H1 (cell line): ENCODE measurements around the gene ARTN. TPM values are rescaled to one million over a fixed set of nuclear protein-coding genes. Genes with fewer than 3 reads are reported as not detected.

Source experiments
- CTCF ChIA-PET: fragments of 300-600 bp; sonication (Branson Sonifier 250); formaldehyde crosslinking; loops from one replicate; lab custom pipeline; 2021; ENCODE audit not compliant: partially characterized antibody; lab: Charles Lee
- POLR2A ChIA-PET: fragments of 300-600 bp; sonication (Branson Sonifier 250); formaldehyde crosslinking; loops from one replicate; lab custom pipeline; 2021; ENCODE audit warnings: inconsistent platforms; ENCODE audit not compliant: partially characterized antibody; lab: Charles Lee
- DNase-seq, 2 experiments: peaks; one replicate each; pipeline versions ENCODE4 v3.0.0 to v3.0.0-alpha.2; 2010 to 2022; ENCODE audit warnings: low spot score in 2 of 2, low read depth in 1 of 2, mixed read lengths in 1 of 2
- FAIRE-seq: peaks from 2 replicates; lab custom pipeline; 2011; peaks lifted over from hg19 to GRCh38; lab: Jason Lieb, UNC
- H2AFZ ChIP-seq: 2 replicates; pipeline ENCODE4 v1.8.1; 2012; ENCODE audit warnings: low read length, inconsistent platforms
- H2AK5ac ChIP-seq: 2 replicates; pipeline ENCODE4 v1.6.1; 2013; ENCODE audit warnings: low read depth, low read length
- H2BK120ac ChIP-seq: replicated peaks from 2 replicates; pipeline ENCODE3; 2013; ENCODE audit warnings: low read depth, low read length, inconsistent platforms
- H2BK12ac ChIP-seq: 2 replicates; pipeline ENCODE4 v1.6.1; 2013; ENCODE audit warnings: low read depth, low read length
- H2BK15ac ChIP-seq: 2 replicates; pipeline ENCODE4 v1.6.1; 2013; ENCODE audit warnings: low read length
- H2BK20ac ChIP-seq: 2 replicates; pipeline ENCODE4 v1.6.1; 2013; ENCODE audit warnings: low read length
- H2BK5ac ChIP-seq: 2 replicates; pipeline ENCODE4 v1.6.1; 2013; ENCODE audit warnings: low read depth, low read length
- H3K14ac ChIP-seq: 2 replicates; pipeline ENCODE4 v1.6.1; 2013; ENCODE audit warnings: inconsistent platforms; ENCODE audit not compliant: insufficient read length
- H3K18ac ChIP-seq: 2 replicates; pipeline ENCODE4 v1.6.1; 2013; ENCODE audit warnings: low read length; ENCODE audit errors: extremely low read depth
- H3K23ac ChIP-seq: 2 replicates; pipeline ENCODE4 v1.6.1; 2013; ENCODE audit warnings: inconsistent platforms; ENCODE audit not compliant: insufficient read length
- H3K23me2 ChIP-seq: 2 replicates; pipeline ENCODE4 v1.6.1; 2013; ENCODE audit warnings: low read depth, low read length
- H3K27ac ChIP-seq: 2 replicates; pipeline ENCODE4 v1.6.1; 2011; ENCODE audit warnings: low read depth, low read length, inconsistent platforms
- H3K27me3 ChIP-seq, 4 experiments: replicated peaks in 1 of 4; 1 replicate in 1 of 4; 2 replicates in 3 of 4; pipeline versions ENCODE4 v1.6.1 to v1.8.1; 2011 to 2013; ENCODE audit warnings: low read length in 3 of 4, mild to moderate bottlenecking in 3 of 4, inconsistent platforms in 2 of 4, mixed read lengths in 2 of 4, moderate library complexity in 1 of 4; ENCODE audit not compliant: control insufficient read depth in 3 of 4, insufficient read depth in 3 of 4; ENCODE audit errors: extremely low read depth in 1 of 4
- H3K36me3 ChIP-seq, 4 experiments: 2 replicates each; pipeline versions ENCODE4 v1.6.1 to v1.8.1; 2011 to 2013; ENCODE audit warnings: mild to moderate bottlenecking in 4 of 4, low read length in 3 of 4, moderate library complexity in 2 of 4, control low read depth in 1 of 4, inconsistent platforms in 1 of 4; ENCODE audit not compliant: insufficient read depth in 4 of 4, control insufficient read depth in 2 of 4
- H3K4ac ChIP-seq: replicated peaks from 2 replicates; pipeline ENCODE3; 2013; ENCODE audit warnings: low read length, low read depth, mixed read lengths, inconsistent platforms; ENCODE audit not compliant: insufficient read length
- H3K4me1 ChIP-seq, 4 experiments: replicated peaks in 1 of 4; 1 replicate in 1 of 4; 2 replicates in 3 of 4; pipeline versions ENCODE4 v1.6.1 to v1.8.1; 2011 to 2013; ENCODE audit warnings: low read length in 3 of 4, inconsistent platforms in 2 of 4, mixed read lengths in 1 of 4; ENCODE audit not compliant: insufficient read depth in 4 of 4, control insufficient read depth in 3 of 4
- H3K4me2 ChIP-seq, 2 experiments: 2 replicates each; pipeline versions ENCODE4 v1.6.1 to v1.8.1; 2011 to 2013; ENCODE audit warnings: low read depth in 2 of 2, low read length in 2 of 2, control low read depth in 1 of 2, inconsistent platforms in 1 of 2, mild to moderate bottlenecking in 1 of 2; ENCODE audit not compliant: insufficient read depth in 1 of 2
- H3K4me3 ChIP-seq, 4 experiments: fragments of 200-600, 300-600 bp in 1 of 4; sonication (generic), shearing (Covaris generic), sonication (Bioruptor Twin) in 1 of 4; 2 replicates each; pipeline versions ENCODE4 v1.5.1 to v1.8.1; 2011 to 2016; ENCODE audit warnings: low read length in 4 of 4, low read depth in 3 of 4, control low read depth in 2 of 4, inconsistent platforms in 2 of 4, mild to moderate bottlenecking in 2 of 4, mixed read lengths in 1 of 4, moderate library complexity in 1 of 4; ENCODE audit not compliant: insufficient read depth in 2 of 4; ENCODE audit errors: extremely low read depth in 1 of 4
- H3K56ac ChIP-seq: replicated peaks from 2 replicates; pipeline ENCODE3; 2013; ENCODE audit warnings: low read depth, mild to moderate bottlenecking, mixed read lengths, low read length, inconsistent platforms; ENCODE audit not compliant: insufficient read length
- H3K79me1 ChIP-seq: 2 replicates; pipeline ENCODE4 v1.6.1; 2013; ENCODE audit warnings: low read depth, low read length, control low read depth
- H3K79me2 ChIP-seq, 2 experiments: 2 replicates each; pipeline versions ENCODE4 v1.6.1 to v1.8.1; 2012 to 2013; ENCODE audit warnings: low read length in 2 of 2, mild to moderate bottlenecking in 2 of 2, inconsistent platforms in 1 of 2; ENCODE audit not compliant: insufficient read depth in 2 of 2, control insufficient read depth in 1 of 2
- H3K9ac ChIP-seq, 4 experiments: replicated peaks in 1 of 4; 1 replicate in 1 of 4; 2 replicates in 3 of 4; pipeline versions ENCODE4 v1.6.1 to v1.8.1; 2011 to 2013; ENCODE audit warnings: low read depth in 3 of 4, low read length in 3 of 4, control low read depth in 2 of 4, mild to moderate bottlenecking in 2 of 4, moderate library complexity in 2 of 4, inconsistent platforms in 1 of 4; ENCODE audit errors: extremely low read depth in 1 of 4
- H3K9me3 ChIP-seq, 2 experiments: 2 replicates each; pipeline versions ENCODE4 v1.6.1 to v1.8.1; 2012 to 2013; ENCODE audit warnings: mild to moderate bottlenecking in 2 of 2, moderate library complexity in 2 of 2, control low read depth in 1 of 2, inconsistent platforms in 1 of 2, low read depth in 1 of 2, low read length in 1 of 2, mixed read lengths in 1 of 2; ENCODE audit not compliant: insufficient read depth in 2 of 2
- H4K20me1 ChIP-seq, 2 experiments: replicated peaks in 1 of 2; 2 replicates each; pipeline versions ENCODE3 to v1.8.1; 2011 to 2013; ENCODE audit warnings: inconsistent platforms in 2 of 2, low read length in 2 of 2, mild to moderate bottlenecking in 1 of 2; ENCODE audit not compliant: insufficient read depth in 2 of 2, control insufficient read depth in 1 of 2
- H4K5ac ChIP-seq: 2 replicates; pipeline ENCODE4 v1.6.1; 2013; ENCODE audit warnings: low read length, low read depth, mixed read lengths, inconsistent platforms; ENCODE audit not compliant: insufficient read length
- H4K8ac ChIP-seq: 2 replicates; pipeline ENCODE4 v1.8.0; 2013; ENCODE audit warnings: mild to moderate bottlenecking, moderate library complexity, low read length, inconsistent platforms; ENCODE audit not compliant: insufficient read depth; ENCODE audit errors: extremely low read depth
- H4K91ac ChIP-seq: replicated peaks from 2 replicates; pipeline ENCODE3; 2013; ENCODE audit warnings: low read length, mixed read lengths, inconsistent platforms; ENCODE audit not compliant: insufficient read length
- BCL11A ChIP-seq, 2 experiments: IDR thresholded peaks; one replicate each; pipeline ENCODE4 v1.6.1; 2011; ENCODE audit warnings: low read depth in 2 of 2, low read length in 2 of 2, mild to moderate bottlenecking in 2 of 2
- RXRA ChIP-seq: IDR thresholded peaks from 2 replicates; pipeline ENCODE4 v1.6.1; 2011; ENCODE audit warnings: low read depth, mild to moderate bottlenecking, low read length, moderate library complexity; ENCODE audit not compliant: insufficient read depth
- SAP30 ChIP-seq: fragments of 300-600 bp; sonication (generic); IDR thresholded peaks from 2 replicates; pipeline ENCODE4 v1.7.1; 2012; ENCODE audit warnings: low read length, moderate library complexity, mild to moderate bottlenecking, inconsistent platforms; ENCODE audit not compliant: insufficient read depth, insufficient replicate concordance
- SIN3A ChIP-seq, 2 experiments: IDR thresholded peaks in 1 of 2; conservative IDR thresholded peaks in 1 of 2; 2 replicates each; pipeline ENCODE4 v1.6.1; 2011 to 2012; ENCODE audit warnings: low read length in 2 of 2, improper control_type of control experiment in 1 of 2, low read depth in 1 of 2, mild to moderate bottlenecking in 1 of 2
- TAF7 ChIP-seq: optimal IDR thresholded peaks from 2 replicates; pipeline ENCODE3; 2011; ENCODE audit warnings: low read depth, mild to moderate bottlenecking, inconsistent platforms, low read length, moderate library complexity, borderline replicate concordance
- WGBS, 2 experiments: shearing (Covaris generic) in 1 of 2; methylation state at CpG; one replicate each; pipeline versions ENCODE4 v1.1.6 to v1.1.7; 2013 to 2015; ENCODE audit warnings: low lambda C conversion rate in 2 of 2, mixed read lengths in 2 of 2, inconsistent platforms in 1 of 2, low coverage in 1 of 2, missing lambda C conversion rate in 1 of 2; ENCODE audit not compliant: insufficient replicate concordance in 2 of 2, insufficient coverage in 1 of 2, insufficient read length in 1 of 2; ENCODE audit errors: extremely low coverage in 1 of 2, missing lambda C conversion rate in 1 of 2; 5-methylcytosine and 5-hydroxymethylcytosine counted together
- polyA plus RNA-seq, 7 experiments: library from polyadenylated mRNA; depleted of rRNA in 3 of 7; stranded (reverse) in 5 of 7; unstranded in 2 of 7; fragments of >200 nt in 5 of 7; fragments of 200-250 nt in 2 of 7; gene quantifications; 1 replicate in 5 of 7; 2 replicates in 1 of 7; 4 replicates in 1 of 7; pipeline versions ENCODE4 v1.2.1 to v1.2.3, GENCODE V29; 2011 to 2013; ENCODE audit warnings: missing spikeins in 2 of 7, mixed read lengths in 2 of 7
- total RNA-seq: library from RNA; stranded (reverse); fragmentation: NEBNext Ultra II Directional; extraction: Animal tissue kit (Norgen Biotek cat#: 25700); gene quantifications from 2 replicates; pipeline ENCODE4 v1.2.1, GENCODE V29; 2021
- TF ChIP-seq, protein P1 (sequence below): IDR thresholded peaks from 2 replicates; pipeline ENCODE4 v1.6.1; 2012; ENCODE audit warnings: inconsistent platforms
- TF ChIP-seq, protein P2 (sequence below): IDR thresholded peaks from 2 replicates; pipeline ENCODE4 v1.6.1; 2011; ENCODE audit warnings: low read depth, mild to moderate bottlenecking, low read length; ENCODE audit not compliant: insufficient read depth

The ARTN gene
- total and polyA plus RNA-seq, 2 of the 8 experiments (the other 6 are each of a cell fraction or from before 2014, with no cell fraction given), result 13.5 to 22.7 TPM

DNA sequence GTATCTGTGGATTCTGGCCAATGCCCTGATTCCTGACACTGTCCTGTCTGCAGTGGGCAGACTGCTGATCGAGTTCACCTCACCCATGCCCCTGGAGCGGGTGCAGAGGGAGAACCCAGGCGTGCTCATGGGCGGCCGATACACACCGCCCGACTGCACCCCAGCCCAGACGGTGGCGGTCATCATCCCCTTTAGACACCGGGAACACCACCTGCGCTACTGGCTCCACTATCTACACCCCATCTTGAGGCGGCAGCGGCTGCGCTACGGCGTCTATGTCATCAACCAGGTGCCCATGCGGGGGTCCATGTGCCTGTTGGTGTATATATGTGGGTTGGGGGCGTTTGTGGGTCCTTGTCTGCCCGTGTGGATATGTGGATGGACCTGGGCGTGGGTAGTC, 48.0 kb downstream of the ARTN start:
- Histone ChIP-seq H3K4ac (no peak overlapping the region), H2AK5ac (no peak overlapping the region), H3K9ac (no peak overlapping the region), H3K36me3 (peaks cover 2 to 31% (median 14%) of the 10 kb centered on the region in 4 experiments; a peak in 5 of 8 replicates), H3K14ac (no peak overlapping the region), H2BK20ac (no peak overlapping the region), H3K27me3 (no peaks in the 10 kb centered on the region), H3K27ac (no peak overlapping the region), H4K20me1 (peaks cover 0 to 30% of the 10 kb centered on the region in 2 experiments), H3K9me3 (no peaks in the 10 kb centered on the region), H4K91ac (no peak overlapping the region), H4K8ac (no peak overlapping the region; the same call in 1 of the 2 replicates), H2AFZ (no peak overlapping the region), H2BK5ac (no peak overlapping the region), H2BK15ac (no peak overlapping the region), H3K4me3 (no peak overlapping the region), H3K4me2 (no peak overlapping the region), H3K23ac (no peak overlapping the region), H3K18ac (no peak overlapping the region; the same call in 1 of the 2 replicates), H3K56ac (no peak overlapping the region), H2BK120ac (no peak overlapping the region), H4K5ac (no peak overlapping the region), H3K23me2 (peaks cover 16% of the 10 kb centered on the region), H2BK12ac (no peak overlapping the region), H3K79me2 (peaks cover 0 to 11% of the 10 kb centered on the region in 2 experiments; a peak in 2 of 4 replicates), H3K4me1 (peaks cover 4 to 13% (median 11%) of the 10 kb centered on the region in 4 experiments), H3K79me1 (peaks cover 20% of the 10 kb centered on the region)
- FAIRE-seq (no peak), DNase-seq (no peak)
- 93% methylated on average over 20 of the region's 20 CpGs; no CpG with 5 or more reads in 1 of the 2 experiments for WGBS, 2 experiments
- ChIA-PET POLR2A (interaction anchor here (0.5 to 1.5 kb wide), 2 partner anchors 10 to 81 kb away, joined by 3 read pairs; partner anchors contain the start of gene CCDC24), CTCF (no interaction called here)
- TF ChIP-seq SAP30 (no peak), TAF7 (no peak), SIN3A (conservative IDR thresholded peaks at IDR 0.05 in 1 of 2, IDR thresholded peaks at IDR 0.05 in 1 of 2; ENCODE audit: low read depth in 1 of 2, low read length in 2 of 2) (no peak), BCL11A (IDR thresholded peaks at IDR 0.05; ENCODE audit: low read depth in 2 of 2, low read length in 2 of 2) (no peak), RXRA (no peak)
- TF ChIP-seq, protein P1, sequence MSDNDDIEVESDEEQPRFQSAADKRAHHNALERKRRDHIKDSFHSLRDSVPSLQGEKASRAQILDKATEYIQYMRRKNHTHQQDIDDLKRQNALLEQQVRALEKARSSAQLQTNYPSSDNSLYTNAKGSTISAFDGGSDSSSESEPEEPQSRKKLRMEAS, result no peak
- TF ChIP-seq, protein P2, sequence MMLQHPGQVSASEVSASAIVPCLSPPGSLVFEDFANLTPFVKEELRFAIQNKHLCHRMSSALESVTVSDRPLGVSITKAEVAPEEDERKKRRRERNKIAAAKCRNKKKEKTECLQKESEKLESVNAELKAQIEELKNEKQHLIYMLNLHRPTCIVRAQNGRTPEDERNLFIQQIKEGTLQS, result no peak
